Uterus (tissue), 2 donors: ENCODE measurements around the gene KLHL18.

ENCODE experiments used
- CTCF ChIP-seq, 4 experiments: fragments of 200-600 bp in 2 of 4; fragments of 450-650 bp in 2 of 4; sonication (generic) in 2 of 4; IDR thresholded peaks; one replicate each; pipeline ENCODE4 v1.5.1; 2016 to 2019; ENCODE audit warnings: antibody characterized with exemption in 4 of 4, mild to moderate bottlenecking in 2 of 4, moderate library complexity in 1 of 4
- POLR2A ChIP-seq, 2 donors: fragments of 450-650 bp; IDR thresholded peaks; one replicate each; pipeline ENCODE4 v1.6.1; 2016; ENCODE audit warnings: antibody characterized with exemption in 2 of 2, mild to moderate bottlenecking in 1 of 2, moderate library complexity in 1 of 2

GRCh38 chr3:47365213-47366153 is 82.7 kb downstream of the KLHL18 start:
- TF ChIP-seq CTCF (IDR thresholded peaks at IDR 0.05) (no peak), POLR2A (IDR thresholded peaks at IDR 0.05) (no peak)
